GM12878 (cell line): ENCODE data around the gene MAGI1. TPM values are rescaled to one million over a fixed set of nuclear protein-coding genes. Genes with fewer than 3 reads are reported as not detected.

Source experiments
- ATAC-seq: fragments of 200-7000 bp; cut with Tn5 transposase; 3 replicates; pipeline ENCODE4 v1.9.1; 2020; ENCODE audit warnings: mild to moderate bottlenecking, moderate library complexity
- BruUV-seq: library from RNA; stranded (reverse); fragments of 400-500 nt; replicated peaks from 2 replicates; lab custom pipeline; 2021; lab: Mats Ljungman, UMichigan
- CTCF ChIA-PET: fragments of 300-600 bp; sonication (Branson Sonifier 250); formaldehyde crosslinking; extraction: SDS; loops from one replicate; lab custom pipeline; 2021; ENCODE audit warnings: inconsistent platforms; lab: Yijun Ruan, JAX
- POLR2A ChIA-PET: fragments of 350-600 bp; formaldehyde crosslinking; extraction: SDS; loops from one replicate; lab custom pipeline; 2021; ENCODE audit warnings: inconsistent platforms; lab: Charles Lee
- RAD21 ChIA-PET: fragments of 300-600 bp; sonication (Branson Sonifier 250); formaldehyde crosslinking; loops from one replicate; lab custom pipeline; 2023; ENCODE audit warnings: antibody characterized with exemption; ENCODE audit not compliant: unreplicated experiment; lab: Charles Lee
- SMC1A ChIA-PET: fragments of 300-600 bp; sonication (Branson Sonifier 250); formaldehyde crosslinking; loops from one replicate; lab custom pipeline; 2023; ENCODE audit not compliant: unreplicated experiment, uncharacterized antibody; lab: Charles Lee
- DNase-seq: peaks from one replicate; pipeline ENCODE4 v3.0.0-alpha.2; 2011; ENCODE audit warnings: low read depth, low spot score
- FAIRE-seq: peaks from 3 replicates; lab custom pipeline; 2011; peaks lifted over from hg19 to GRCh38; lab: Jason Lieb, UNC
- H2AFZ ChIP-seq: 2 replicates; pipeline ENCODE4 v1.6.0; 2011; ENCODE audit warnings: low read depth, low read length, control low read depth; ENCODE audit not compliant: control insufficient read depth
- H3K27ac ChIP-seq: 2 replicates; pipeline ENCODE4 v1.5.1; 2011; ENCODE audit warnings: control low read depth; ENCODE audit not compliant: control insufficient read depth, insufficient read depth
- H3K27me3 ChIP-seq, 2 experiments: replicated peaks in 1 of 2; 2 replicates each; pipeline versions ENCODE4 v1.6.0 to v1.6.1; 2011; ENCODE audit warnings: low read length in 1 of 2; ENCODE audit not compliant: control insufficient read depth in 2 of 2, insufficient read depth in 2 of 2
- H3K36me3 ChIP-seq, 2 experiments: 2 replicates each; pipeline ENCODE4 v1.5.1; 2011; ENCODE audit warnings: low read length in 1 of 2; ENCODE audit not compliant: control insufficient read depth in 2 of 2, insufficient read depth in 2 of 2
- H3K4me1 ChIP-seq: 2 replicates; pipeline ENCODE4 v1.6.1; 2011; ENCODE audit warnings: mild to moderate bottlenecking, low read length, moderate library complexity, mixed read lengths; ENCODE audit not compliant: control insufficient read depth, insufficient read depth
- H3K4me2 ChIP-seq: 2 replicates; pipeline ENCODE4 v1.6.0; 2011; ENCODE audit warnings: control low read depth; ENCODE audit not compliant: control insufficient read depth, insufficient read depth
- H3K4me3 ChIP-seq: fragments of 200-600 bp; sonication (generic); 2 replicates; pipeline ENCODE4 v1.5.1; 2016
- H3K79me2 ChIP-seq: 2 replicates; pipeline ENCODE4 v1.6.0; 2011; ENCODE audit warnings: low read length; ENCODE audit not compliant: control insufficient read depth, insufficient read depth
- H3K9ac ChIP-seq: 2 replicates; pipeline ENCODE4 v1.8.0; 2011; ENCODE audit warnings: low read length, control low read depth, mixed read lengths; ENCODE audit not compliant: control insufficient read depth, insufficient read depth
- H3K9me3 ChIP-seq: replicated peaks from 3 replicates; pipeline ENCODE4 v1.5.1; 2011; ENCODE audit warnings: mild to moderate bottlenecking, low read length; ENCODE audit not compliant: control insufficient read depth, insufficient read depth
- H4K20me1 ChIP-seq: 2 replicates; pipeline ENCODE4 v1.6.0; 2011; ENCODE audit not compliant: control insufficient read depth, insufficient read depth
- ATF7 ChIP-seq: fragments of 450-650 bp; IDR thresholded peaks from 2 replicates; pipeline ENCODE4 v1.6.1; 2016; ENCODE audit warnings: low read depth, mild to moderate bottlenecking
- EP300 ChIP-seq, 2 experiments: fragments of 150-350 bp in 1 of 2; IDR thresholded peaks; 2 replicates each; pipeline ENCODE4 v1.6.1; 2011 to 2012; ENCODE audit warnings: low read depth in 2 of 2, low read length in 2 of 2, borderline replicate concordance in 1 of 2, improper control_type of control experiment in 1 of 2, inconsistent platforms in 1 of 2; ENCODE audit not compliant: control insufficient read depth in 1 of 2
- JUND ChIP-seq: IDR thresholded peaks from 2 replicates; pipeline ENCODE4 v1.6.1; 2012; ENCODE audit warnings: low read depth, mild to moderate bottlenecking, low read length, improper control_type of control experiment, moderate library complexity
- RELA ChIP-seq: fragments of 450-650 bp; IDR thresholded peaks from 2 replicates; pipeline ENCODE4 v1.8.0; 2014; ENCODE audit warnings: borderline replicate concordance; ENCODE audit not compliant: partially characterized antibody
- RUNX3 ChIP-seq: IDR thresholded peaks from 2 replicates; pipeline ENCODE4 v1.6.1; 2012; ENCODE audit warnings: low read length, inconsistent platforms
- SMARCA5 ChIP-seq: fragments of 450-650 bp; IDR thresholded peaks from 2 replicates; pipeline ENCODE4 v1.6.1; 2017; ENCODE audit warnings: mild to moderate bottlenecking
- STAT1 ChIP-seq: fragments of 450-650 bp; conservative IDR thresholded peaks from 2 replicates; pipeline ENCODE4 v1.6.1; 2014; ENCODE audit warnings: antibody characterized with exemption, mild to moderate bottlenecking
- SUZ12 ChIP-seq: fragments of 200-600 bp; sonication (generic); IDR thresholded peaks from one replicate; pipeline ENCODE4 v1.6.1; 2018; ENCODE audit warnings: antibody characterized with exemption, mild to moderate bottlenecking; ENCODE audit not compliant: unreplicated experiment
- TBL1XR1 ChIP-seq: IDR thresholded peaks from 2 replicates; pipeline ENCODE4 v1.6.1; 2012; ENCODE audit warnings: low read depth, low read length, improper control_type of control experiment
- ZNF207 ChIP-seq: fragments of 450-650 bp; IDR thresholded peaks from 2 replicates; pipeline ENCODE4 v1.6.1; 2014; ENCODE audit warnings: antibody characterized with exemption, mild to moderate bottlenecking, borderline replicate concordance
- WGBS: methylation state at CpG from one replicate; pipeline ENCODE4 v1.1.6; 2016; ENCODE audit warnings: low lambda C conversion rate; ENCODE audit not compliant: insufficient replicate concordance, insufficient coverage; ENCODE audit errors: missing lambda C conversion rate; 5-methylcytosine and 5-hydroxymethylcytosine counted together
- in situ Hi-C: fragments of 300-500 bp; cut with MboI; formaldehyde crosslinking; loops from 9 replicates; pipeline ENCODE4 v1.14.3; 2018; ENCODE audit warnings: mixed read lengths
- intact Hi-C: fragments of 100-400 bp; cut with micrococcal nuclease; formaldehyde crosslinking; loops from one replicate; pipeline ENCODE4 v1.14.2; 2022; ENCODE audit not compliant: unreplicated experiment
- polyA plus RNA-seq, 11 experiments: library from polyadenylated mRNA; depleted of rRNA in 4 of 11; unstranded in 6 of 11; stranded (reverse) in 5 of 11; fragments of >200 nt; fragmentation: Nextera tagmentation in 4 of 11; fragmentation: Illumina TruSeq in 1 of 11; extraction: Ambion mirVana in 4 of 11; extraction: Trizol in 1 of 11; gene quantifications; 1 replicate in 1 of 11; 2 replicates in 10 of 11; pipeline versions ENCODE4 v1.2.1 to v1.2.3, GENCODE V29; 2011 to 2016; ENCODE audit warnings: inconsistent platforms in 2 of 11, missing spikeins in 2 of 11, low read depth in 1 of 11
- total RNA-seq, 4 experiments: library from RNA; depleted of rRNA in 3 of 4; stranded (reverse); fragments of >200 nt in 3 of 4; fragmentation: Illumina TruSeq in 1 of 4; extraction: Trizol in 1 of 4; gene quantifications; 2 replicates each; pipeline versions ENCODE4 v1.2.1 to v1.2.3, GENCODE V29; 2013 to 2021
- TF ChIP-seq, protein P1 (sequence below): fragments of 450-650 bp; conservative IDR thresholded peaks from 2 replicates; pipeline ENCODE4 v1.6.1; 2017; ENCODE audit warnings: mild to moderate bottlenecking, moderate library complexity
- TF ChIP-seq, protein P2 (sequence below): fragments of 450-650 bp; IDR thresholded peaks from 2 replicates; pipeline ENCODE4 v1.6.1; 2018; ENCODE audit warnings: borderline replicate concordance, mild to moderate bottlenecking; ENCODE audit not compliant: partially characterized antibody
- TF ChIP-seq, protein P3 (sequence below): fragments of 450-650 bp; IDR thresholded peaks from 2 replicates; pipeline ENCODE4 v1.6.1; 2017; ENCODE audit warnings: mild to moderate bottlenecking, moderate library complexity
- TF ChIP-seq, protein P4 (sequence below): IDR thresholded peaks from 2 replicates; pipeline ENCODE4 v1.6.1; 2011; ENCODE audit warnings: mild to moderate bottlenecking, low read depth, low read length, moderate library complexity; ENCODE audit not compliant: insufficient replicate concordance

MAGI1 gene
- total and polyA plus RNA-seq, 10 of the 15 experiments (the other 5 are each of a cell fraction or from before 2014, with no cell fraction given) = 0.02 to 3.3 (median 0.29) TPM; not detected in 1

DNA sequence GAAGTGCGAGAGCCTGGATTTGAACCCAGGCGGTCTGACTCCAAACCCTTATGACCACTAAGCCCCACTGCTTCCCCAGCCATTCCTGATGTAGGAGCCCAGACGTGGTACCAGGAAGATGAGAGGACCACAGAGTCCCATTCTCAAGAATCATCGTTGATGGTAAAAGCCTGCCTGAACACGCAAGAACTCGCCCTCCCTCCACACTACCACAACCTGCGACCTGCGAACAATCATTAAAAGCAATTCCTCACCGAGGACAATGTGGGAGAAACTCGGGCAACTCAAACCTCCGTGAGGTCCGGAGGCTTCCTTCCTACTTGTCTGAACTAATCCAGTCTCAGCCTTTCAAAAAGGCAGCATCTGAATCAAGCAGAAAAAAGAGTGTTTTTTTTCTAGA is 10.3 kb downstream of the MAGI1 start:
- WGBS = 21% methylated on average over 12 of the region's 12 CpGs

More for the DNA sequence above, 10.3 kb downstream of the MAGI1 start:
- intact Hi-C loops = no loop called here
- no peak for ATAC-seq
- Histone ChIP-seq H3K79me2 (no peaks in the 10 kb centered on the region), H3K9ac (no peak overlapping the region), H3K4me3 (no peak overlapping the region), H3K27ac (no peak overlapping the region), H2AFZ (no peak overlapping the region), H3K4me1 (no peaks in the 10 kb centered on the region), H3K4me2 (no peak overlapping the region), H3K36me3 (no peaks in the 10 kb centered on the region), H3K9me3 (no peaks in the 10 kb centered on the region), H4K20me1 (no peaks in the 10 kb centered on the region), H3K27me3 (no peaks in the 10 kb centered on the region; a peak in 1 of 4 replicates)
- RAD21 ChIA-PET = no interaction called here
- FAIRE-seq = no peak
- BruUV-seq = no TSS peak
- SMC1A ChIA-PET = no interaction called here
- no peak for DNase-seq
- POLR2A ChIA-PET = no interaction called here
- no peak for TF ChIP-seq SMARCA5
- TF ChIP-seq, protein P1, sequence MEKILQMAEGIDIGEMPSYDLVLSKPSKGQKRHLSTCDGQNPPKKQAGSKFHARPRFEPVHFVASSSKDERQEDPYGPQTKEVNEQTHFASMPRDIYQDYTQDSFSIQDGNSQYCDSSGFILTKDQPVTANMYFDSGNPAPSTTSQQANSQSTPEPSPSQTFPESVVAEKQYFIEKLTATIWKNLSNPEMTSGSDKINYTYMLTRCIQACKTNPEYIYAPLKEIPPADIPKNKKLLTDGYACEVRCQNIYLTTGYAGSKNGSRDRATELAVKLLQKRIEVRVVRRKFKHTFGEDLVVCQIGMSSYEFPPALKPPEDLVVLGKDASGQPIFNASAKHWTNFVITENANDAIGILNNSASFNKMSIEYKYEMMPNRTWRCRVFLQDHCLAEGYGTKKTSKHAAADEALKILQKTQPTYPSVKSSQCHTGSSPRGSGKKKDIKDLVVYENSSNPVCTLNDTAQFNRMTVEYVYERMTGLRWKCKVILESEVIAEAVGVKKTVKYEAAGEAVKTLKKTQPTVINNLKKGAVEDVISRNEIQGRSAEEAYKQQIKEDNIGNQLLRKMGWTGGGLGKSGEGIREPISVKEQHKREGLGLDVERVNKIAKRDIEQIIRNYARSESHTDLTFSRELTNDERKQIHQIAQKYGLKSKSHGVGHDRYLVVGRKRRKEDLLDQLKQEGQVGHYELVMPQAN = no peak
- TF ChIP-seq TBL1XR1 = no peak
- no peak for TF ChIP-seq RUNX3
- no peak for TF ChIP-seq ZNF207
- TF ChIP-seq RELA = no peak
- no peak for TF ChIP-seq STAT1
- TF ChIP-seq, protein P2, sequence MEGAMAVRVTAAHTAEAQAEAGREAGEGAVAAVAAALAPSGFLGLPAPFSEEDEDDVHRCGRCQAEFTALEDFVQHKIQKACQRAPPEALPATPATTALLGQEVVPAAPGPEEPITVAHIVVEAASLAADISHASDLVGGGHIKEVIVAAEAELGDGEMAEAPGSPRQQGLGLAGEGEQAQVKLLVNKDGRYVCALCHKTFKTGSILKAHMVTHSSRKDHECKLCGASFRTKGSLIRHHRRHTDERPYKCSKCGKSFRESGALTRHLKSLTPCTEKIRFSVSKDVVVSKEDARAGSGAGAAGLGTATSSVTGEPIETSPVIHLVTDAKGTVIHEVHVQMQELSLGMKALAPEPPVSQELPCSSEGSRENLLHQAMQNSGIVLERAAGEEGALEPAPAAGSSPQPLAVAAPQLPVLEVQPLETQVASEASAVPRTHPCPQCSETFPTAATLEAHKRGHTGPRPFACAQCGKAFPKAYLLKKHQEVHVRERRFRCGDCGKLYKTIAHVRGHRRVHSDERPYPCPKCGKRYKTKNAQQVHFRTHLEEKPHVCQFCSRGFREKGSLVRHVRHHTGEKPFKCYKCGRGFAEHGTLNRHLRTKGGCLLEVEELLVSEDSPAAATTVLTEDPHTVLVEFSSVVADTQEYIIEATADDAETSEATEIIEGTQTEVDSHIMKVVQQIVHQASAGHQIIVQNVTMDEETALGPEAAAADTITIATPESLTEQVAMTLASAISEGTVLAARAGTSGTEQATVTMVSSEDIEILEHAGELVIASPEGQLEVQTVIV = no peak
- no peak for TF ChIP-seq JUND
- TF ChIP-seq, protein P3, sequence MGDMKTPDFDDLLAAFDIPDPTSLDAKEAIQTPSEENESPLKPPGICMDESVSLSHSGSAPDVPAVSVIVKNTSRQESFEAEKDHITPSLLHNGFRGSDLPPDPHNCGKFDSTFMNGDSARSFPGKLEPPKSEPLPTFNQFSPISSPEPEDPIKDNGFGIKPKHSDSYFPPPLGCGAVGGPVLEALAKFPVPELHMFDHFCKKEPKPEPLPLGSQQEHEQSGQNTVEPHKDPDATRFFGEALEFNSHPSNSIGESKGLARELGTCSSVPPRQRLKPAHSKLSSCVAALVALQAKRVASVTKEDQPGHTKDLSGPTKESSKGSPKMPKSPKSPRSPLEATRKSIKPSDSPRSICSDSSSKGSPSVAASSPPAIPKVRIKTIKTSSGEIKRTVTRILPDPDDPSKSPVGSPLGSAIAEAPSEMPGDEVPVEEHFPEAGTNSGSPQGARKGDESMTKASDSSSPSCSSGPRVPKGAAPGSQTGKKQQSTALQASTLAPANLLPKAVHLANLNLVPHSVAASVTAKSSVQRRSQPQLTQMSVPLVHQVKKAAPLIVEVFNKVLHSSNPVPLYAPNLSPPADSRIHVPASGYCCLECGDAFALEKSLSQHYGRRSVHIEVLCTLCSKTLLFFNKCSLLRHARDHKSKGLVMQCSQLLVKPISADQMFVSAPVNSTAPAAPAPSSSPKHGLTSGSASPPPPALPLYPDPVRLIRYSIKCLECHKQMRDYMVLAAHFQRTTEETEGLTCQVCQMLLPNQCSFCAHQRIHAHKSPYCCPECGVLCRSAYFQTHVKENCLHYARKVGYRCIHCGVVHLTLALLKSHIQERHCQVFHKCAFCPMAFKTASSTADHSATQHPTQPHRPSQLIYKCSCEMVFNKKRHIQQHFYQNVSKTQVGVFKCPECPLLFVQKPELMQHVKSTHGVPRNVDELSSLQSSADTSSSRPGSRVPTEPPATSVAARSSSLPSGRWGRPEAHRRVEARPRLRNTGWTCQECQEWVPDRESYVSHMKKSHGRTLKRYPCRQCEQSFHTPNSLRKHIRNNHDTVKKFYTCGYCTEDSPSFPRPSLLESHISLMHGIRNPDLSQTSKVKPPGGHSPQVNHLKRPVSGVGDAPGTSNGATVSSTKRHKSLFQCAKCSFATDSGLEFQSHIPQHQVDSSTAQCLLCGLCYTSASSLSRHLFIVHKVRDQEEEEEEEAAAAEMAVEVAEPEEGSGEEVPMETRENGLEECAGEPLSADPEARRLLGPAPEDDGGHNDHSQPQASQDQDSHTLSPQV = no peak
- no peak for TF ChIP-seq ATF7
- TF ChIP-seq SUZ12 = no peak
- TF ChIP-seq EP300 (IDR thresholded peaks at IDR 0.05; ENCODE audit: borderline replicate concordance in 1 of 2, control insufficient read depth in 1 of 2, low read depth in 2 of 2, low read length in 2 of 2) = no peak
- TF ChIP-seq, protein P4, sequence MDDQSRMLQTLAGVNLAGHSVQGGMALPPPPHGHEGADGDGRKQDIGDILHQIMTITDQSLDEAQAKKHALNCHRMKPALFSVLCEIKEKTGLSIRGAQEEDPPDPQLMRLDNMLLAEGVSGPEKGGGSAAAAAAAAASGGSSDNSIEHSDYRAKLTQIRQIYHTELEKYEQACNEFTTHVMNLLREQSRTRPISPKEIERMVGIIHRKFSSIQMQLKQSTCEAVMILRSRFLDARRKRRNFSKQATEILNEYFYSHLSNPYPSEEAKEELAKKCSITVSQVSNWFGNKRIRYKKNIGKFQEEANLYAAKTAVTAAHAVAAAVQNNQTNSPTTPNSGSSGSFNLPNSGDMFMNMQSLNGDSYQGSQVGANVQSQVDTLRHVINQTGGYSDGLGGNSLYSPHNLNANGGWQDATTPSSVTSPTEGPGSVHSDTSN = no peak
- in situ Hi-C loops = no loop called here
- CTCF ChIA-PET = no interaction called here
